Stimulated activated CD8-positive, alpha-beta memory T cell treated with anti-CD3 and anti-CD28 coated beads, Interleukin-4, amount 100 ng/mL, for 4 hours (primary cell): ENCODE data around the gene MPRIP.

Experiments used
- DNase-seq, 2 donors: peaks; one replicate each; pipeline ENCODE4 v3.0.0-alpha.2; 2020; ENCODE audit warnings: low read depth in 2 of 2, low spot score in 1 of 2

The MPRIP gene

DNA sequence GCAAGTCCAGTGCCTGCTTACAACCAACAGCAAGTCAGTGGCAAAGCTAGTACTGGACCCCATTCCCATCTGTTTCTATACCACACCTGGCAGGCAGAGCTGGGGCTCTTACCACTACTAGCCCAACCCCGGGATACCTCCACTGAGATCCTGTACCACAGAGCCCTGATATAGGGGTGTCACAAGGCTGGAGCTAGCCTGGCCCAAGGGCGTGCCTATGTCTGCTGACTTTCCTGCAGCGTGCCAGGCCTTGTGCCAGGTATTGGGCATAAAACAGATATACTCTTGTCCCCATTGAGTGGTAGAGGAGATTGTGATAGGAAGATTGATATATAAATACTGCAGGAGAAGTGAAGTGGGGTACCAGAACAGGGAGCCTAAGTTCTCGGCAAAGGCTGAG, 119.5 kb downstream of the MPRIP start:
- no peak for DNase-seq

- DNase-seq, result no peak
Observed at GRCh38 chr17:17164156-17164555, 121.9 kb downstream of the MPRIP start.

DNA sequence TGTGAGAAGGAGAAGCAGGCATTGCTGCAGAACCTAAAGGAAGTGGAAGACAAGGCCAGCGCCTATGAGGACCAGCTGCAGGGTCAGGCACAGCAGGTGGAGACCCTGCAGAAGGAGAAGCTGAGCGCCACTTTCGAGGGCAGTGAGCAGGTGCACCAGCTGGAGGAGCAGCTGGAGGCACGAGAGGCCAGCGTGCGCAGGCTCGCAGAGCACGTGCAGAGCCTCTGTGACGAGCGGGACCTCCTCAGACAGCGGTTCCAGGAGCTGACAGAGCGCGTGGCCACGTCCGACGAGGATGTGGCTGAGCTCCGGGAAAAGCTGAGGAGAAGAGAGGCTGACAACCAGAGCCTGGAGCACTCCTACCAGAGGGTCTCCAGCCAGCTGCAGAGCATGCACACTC, 122.4 kb downstream of the MPRIP start:
- DNase-seq, result no peak

- no peak for DNase-seq
Observed at GRCh38 chr17:17165666-17166308, 123.5 kb downstream of the MPRIP start.

DNA sequence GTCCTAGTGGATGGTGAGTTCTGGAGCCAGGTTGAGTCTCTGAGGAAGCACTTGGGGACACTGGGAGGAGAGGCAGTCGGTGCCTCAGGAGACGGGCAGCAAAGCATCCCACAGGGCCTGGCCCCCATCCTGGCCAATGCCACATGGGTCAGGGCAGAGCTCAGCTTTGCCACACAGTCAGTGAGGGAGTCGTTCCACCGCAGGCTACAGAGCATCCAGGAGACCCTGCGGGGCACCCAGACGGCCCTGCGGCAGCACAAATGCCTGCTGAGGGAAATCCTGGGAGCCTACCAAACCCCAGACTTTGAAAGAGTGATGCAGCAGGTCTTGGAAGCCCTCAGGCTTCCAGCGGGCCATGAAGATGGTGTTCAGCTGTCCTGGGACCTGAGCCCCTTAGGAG, 124.2 kb downstream of the MPRIP start:
- DNase-seq, result no peak

DNA sequence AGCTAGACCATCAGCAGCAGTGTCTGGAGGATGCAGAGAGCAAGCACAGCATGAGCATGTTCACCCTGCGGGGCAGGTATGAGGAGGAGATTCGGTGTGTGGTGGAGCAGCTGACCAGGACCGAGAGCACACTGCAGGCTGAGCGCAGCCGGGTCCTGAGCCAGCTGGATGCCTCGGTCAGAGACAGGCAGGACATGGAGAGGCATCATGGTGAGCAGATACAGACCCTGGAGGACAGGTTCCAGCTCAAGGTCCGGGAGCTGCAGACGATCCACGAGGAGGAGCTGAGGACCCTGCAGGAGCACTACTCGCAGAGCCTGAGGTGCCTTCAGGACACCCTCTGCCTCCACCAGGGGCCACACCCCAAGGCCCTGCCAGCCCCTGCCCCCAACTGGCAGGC, 125.1 kb downstream of the MPRIP start:
- DNase-seq, result no peak

DNA sequence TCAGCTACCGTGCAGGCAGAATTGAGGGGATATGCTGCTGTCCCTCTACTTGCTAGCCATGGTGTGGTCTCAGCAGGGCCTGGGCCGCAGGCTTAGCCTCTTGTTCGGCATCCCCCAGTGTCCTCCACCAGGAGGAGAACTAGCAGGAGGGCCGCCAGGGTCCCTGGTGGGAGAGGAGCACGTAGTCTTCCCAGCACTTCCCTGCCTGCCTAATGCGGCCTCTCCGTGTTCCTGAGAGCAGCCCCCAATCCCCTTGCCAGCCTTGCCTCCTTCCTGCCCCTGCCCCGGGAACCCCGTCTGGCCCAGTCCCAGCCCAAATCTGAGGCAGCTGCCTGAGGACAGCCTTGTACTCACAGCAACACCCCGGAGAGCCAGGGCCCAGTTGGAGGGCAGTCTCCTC, 125.7 kb downstream of the MPRIP start:
- DNase-seq, result no peak

DNA sequence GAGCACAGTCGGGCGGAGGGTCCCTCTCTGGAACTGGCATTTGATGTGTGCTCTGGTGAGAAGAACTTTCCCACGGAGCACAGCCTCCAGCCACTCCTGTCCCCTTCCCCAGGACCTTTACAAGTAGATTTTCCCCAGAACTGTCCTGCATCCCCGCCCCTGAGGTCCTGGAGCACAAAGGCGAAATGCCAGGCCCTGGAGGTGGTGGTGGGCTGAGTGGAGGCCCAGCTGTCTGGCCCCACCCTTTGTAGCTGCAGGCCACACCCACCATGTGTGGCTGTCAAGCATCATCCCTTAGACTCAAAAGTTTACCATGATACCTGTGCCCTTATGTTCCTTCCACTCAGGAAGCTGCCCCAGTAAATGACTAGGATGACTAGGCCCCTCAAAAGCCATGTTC, 126.1 kb downstream of the MPRIP start:
- DNase-seq, result no peak

DNA sequence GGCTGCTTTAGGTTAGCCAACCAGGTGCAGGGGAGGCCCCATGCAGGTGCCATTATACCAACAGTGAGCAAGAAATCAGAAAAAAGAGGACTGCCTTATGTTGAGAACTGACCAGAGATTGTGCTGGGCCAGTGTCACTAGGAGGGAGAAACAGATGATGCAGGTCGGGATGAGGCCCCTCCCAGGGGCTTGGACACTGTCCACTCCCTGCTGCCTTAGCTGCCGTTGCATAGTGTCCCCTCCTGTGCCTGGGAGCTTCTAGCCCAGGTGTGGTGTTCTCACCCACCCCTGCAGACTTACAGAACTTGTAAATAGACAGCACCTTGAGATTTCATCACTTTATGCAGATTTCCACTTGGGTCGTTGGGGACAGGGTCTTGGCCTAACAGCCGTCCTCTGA, 127.1 kb downstream of the MPRIP start:
- no peak for DNase-seq

DNA sequence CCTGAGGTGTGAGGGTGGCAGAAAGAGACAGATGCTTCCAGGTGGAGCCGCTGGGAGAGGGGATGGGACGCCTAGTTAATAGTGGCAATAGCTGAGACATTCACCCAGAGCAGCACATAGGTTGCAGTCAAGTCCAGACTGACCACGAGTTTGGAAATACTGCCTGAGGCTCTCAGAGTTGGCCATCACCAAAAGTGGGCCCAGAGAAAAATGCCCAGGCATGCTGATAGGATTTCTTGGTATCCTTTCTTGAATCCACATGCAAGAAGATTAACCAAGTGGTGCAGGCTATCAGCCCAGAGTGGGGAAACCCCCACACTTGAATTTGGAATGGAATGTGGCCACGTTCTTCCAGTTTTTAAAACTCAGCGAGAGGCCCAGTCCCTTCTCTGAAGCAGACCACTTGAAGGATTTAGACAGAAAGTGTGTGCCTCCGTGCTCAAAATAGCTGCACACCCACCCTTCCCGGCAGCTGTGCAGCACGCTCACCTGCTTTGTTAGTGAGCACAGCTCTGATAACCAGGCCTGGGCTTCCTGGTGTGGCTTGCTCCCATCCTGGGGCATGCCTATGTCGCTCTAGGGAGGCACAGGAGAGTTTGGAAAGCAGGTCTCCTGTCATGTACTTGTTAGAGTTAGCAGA, 128.2 kb downstream of the MPRIP start:
- no peak for DNase-seq

DNA sequence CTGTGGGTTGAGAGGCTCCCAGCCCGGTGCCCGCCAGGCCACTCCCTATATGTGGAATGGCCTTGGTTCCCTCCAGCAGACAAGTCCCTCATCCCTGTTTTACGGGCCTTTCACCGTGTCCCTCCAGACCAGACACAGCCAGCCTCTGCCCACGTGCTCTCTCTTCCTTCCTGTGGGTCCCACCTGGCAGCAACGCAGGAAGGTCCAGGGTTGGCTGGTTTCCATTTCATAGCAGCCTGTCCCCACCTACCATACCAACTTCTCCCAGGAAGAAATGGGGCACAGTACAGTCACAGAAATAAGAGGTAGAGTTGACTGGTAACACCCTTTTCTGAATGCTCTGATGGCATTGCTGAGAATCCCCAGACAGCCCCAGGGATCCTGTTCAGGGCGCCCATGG, 128.9 kb downstream of the MPRIP start:
- DNase-seq, result no peak

- no peak for DNase-seq
Observed at GRCh38 chr17:17172001-17172939, 130.0 kb downstream of the MPRIP start.

- no peak for DNase-seq
Observed at GRCh38 chr17:17172990-17173389, 130.7 kb downstream of the MPRIP start.

DNA sequence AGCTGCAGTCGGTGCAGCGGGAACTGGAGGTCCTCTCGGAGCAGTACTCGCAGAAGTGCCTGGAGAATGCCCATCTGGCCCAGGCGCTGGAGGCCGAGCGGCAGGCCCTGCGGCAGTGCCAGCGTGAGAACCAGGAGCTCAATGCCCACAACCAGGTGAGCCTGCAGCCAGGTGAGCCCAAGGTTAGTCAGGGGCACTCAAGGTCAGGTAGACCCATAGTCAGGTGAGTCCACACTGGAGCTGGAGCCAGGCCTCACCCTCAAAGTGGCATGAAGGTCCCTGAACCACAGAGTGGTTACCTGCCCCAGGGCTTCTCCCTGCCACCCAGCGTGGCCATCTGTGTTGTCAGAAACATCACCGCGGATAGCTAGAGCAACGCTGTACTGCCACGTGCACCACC, 131.7 kb downstream of the MPRIP start:
- DNase-seq, result no peak

DNA sequence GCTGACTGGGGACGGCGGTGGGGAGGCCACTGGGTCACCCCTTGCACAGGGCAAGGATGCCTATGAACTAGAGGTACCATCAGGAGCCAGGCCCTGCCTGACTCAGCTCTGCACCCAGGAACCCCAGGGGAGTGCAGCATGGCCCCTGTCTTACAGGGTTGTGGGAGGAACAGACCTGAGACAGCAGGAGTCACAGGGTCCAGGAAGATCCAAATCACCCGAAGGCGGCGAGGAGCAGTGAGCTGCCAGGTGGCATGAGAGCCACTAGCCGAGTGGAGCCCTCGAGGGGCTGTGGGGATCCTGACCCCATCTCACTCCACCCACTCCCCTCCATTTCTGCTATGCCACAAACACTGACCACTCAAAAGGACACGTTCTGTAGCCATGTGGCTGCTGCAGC, 133.1 kb downstream of the MPRIP start:
- DNase-seq, result no peak

- no peak for DNase-seq
Observed at GRCh38 chr17:17175917-17176316, 133.7 kb downstream of the MPRIP start.

- no peak for DNase-seq
Observed at GRCh38 chr17:17176341-17176740, 134.1 kb downstream of the MPRIP start.

DNA sequence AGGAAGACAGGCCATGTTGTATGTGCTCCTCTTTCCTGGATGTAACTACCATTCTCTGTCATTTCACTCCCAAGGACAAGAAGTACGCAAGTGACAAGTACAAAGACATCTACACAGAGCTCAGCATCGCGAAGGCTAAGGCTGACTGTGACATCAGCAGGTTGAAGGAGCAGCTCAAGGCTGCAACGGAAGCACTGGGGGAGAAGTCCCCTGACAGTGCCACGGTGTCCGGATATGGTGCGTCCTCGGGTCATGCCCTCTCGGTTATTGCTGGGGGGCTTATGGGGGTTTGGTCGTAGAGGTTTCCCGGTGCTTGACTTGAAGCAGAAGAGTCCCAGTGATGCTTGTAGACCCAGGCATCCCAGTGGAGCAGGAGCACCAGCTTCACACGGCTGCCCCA, 134.9 kb downstream of the MPRIP start:
- DNase-seq, result no peak

DNA sequence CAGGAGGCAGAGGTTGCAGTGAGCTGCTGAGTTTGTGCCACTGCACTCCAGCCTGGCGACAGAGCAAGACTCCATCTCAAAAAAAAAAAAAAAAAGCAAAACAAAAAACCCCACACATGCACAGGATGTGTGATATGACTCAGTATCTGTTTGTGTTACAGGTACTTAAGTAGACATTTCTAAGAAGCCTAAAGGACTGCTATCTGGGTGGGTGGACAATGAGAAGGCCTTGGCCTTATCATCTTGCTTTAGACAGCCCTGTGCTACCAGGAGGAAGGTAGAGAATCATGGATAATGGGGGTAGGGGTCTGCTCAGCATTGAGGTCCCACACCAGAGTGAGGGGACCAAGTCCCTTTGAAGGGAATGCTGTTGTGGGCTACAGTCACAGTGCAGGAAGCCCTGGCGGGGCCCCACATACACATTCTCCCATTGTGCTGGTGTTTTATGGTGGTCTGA, 137.1 kb downstream of the MPRIP start:
- no peak for DNase-seq

DNA sequence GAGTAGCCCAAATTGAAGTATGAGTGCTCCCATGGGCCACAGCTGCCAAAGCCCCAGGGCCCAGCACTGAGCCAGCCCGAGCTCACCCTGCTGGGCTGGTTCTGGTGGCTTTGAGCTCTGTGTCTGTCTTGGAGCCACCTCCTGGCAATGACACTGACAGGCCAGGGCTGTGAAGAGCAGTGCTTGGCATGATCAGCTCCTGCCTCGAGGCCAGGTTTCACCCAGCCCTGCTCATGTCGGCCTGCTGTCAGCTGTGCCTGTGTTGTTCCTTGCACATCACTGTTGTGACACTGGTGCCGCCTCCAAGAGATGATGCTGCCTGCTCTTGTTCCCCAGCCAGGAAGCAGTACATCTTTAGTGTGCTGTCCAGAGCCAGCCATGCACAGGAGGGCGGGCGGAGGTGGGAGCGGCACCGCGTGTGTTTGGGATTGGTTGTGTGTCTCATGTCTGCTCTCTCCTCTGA, 137.9 kb downstream of the MPRIP start:
- DNase-seq, result no peak

- no peak for DNase-seq
Observed at GRCh38 chr17:17180741-17181525, 138.7 kb downstream of the MPRIP start.
